GM19351 (cell line): ENCODE results near the gene MOCS3.

ENCODE experiments used
- ATAC-seq: cut with Tn5 transposase; IDR thresholded peaks from one replicate; pipeline ENCODE4 v1.9.1; 2021; ENCODE audit warnings: mild to moderate bottlenecking, moderate library complexity; ENCODE audit not compliant: unreplicated experiment

The MOCS3 gene

DNA sequence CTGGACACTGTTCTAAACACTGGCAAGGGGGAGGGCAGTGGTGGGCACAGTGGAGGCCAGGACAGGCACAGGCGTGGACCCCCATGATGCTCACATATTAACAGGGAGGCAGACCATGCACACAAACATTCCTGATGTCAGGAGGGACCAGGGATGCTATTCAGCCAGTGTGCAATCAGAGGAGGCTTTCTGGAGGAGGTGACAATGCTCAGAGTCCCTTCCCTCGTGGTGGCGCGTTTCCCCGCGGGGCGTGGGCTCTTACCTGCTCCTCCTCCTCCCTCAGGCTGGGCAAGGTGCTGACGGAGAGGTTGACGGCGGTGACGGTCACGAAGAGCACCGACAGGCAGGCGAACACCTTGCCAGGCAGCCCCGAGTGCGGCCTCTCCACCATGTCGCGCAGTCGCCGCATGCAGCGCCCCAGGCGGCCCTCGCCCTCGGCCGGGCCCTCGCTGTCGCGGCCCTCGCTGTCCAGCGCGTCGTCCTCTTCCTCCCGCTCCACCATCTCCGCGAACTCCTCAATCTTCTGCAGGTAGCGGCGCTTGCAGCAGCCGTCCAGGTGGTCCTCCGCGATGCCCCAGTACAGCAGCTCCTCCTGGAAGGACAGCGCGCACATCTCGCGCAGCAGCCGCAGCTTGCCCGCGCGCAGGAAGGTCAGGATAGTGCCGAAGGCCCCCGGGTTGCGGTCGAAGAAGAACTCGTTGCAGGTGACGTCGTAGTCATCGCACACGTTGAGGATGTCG lies 50.9 kb downstream of the MOCS3 start:
- no peak for ATAC-seq

DNA sequence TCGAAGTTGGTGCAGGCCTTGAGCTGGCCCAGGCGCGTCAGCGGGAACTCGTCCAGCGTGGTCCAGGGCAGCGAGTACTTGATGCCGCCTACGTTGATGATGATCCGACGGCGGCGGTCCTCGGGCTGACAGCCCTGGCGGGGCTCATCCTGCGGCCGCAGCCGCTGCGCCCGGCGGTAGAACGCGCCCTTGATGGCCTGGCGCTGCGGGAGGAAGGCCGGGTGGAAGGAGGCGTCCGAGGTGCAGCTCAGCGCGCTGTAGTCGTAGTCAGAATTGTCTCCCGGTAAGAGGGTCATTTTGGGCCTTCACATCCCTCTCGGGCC lies 51.4 kb downstream of the MOCS3 start:
- no peak for ATAC-seq

DNA sequence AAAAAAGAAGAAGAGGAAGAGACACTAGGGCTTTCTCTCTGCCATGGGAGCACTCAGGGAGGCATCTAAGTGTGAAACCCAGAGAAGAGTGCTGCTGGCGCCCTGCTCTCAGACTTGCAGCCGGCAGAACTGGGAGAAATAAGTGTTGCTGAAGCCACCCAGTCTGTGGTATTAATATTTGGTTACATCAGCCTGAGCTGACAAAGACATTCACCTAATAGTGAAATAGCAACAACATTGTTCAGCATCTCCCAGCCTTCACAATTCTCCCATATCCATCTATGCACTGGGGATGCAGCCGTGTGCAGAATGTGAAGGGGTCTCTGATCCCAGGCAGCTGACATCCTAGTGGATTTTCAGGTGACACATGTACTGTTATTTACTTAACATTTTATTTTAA lies 52.3 kb downstream of the MOCS3 start:
- ATAC-seq = no peak

DNA sequence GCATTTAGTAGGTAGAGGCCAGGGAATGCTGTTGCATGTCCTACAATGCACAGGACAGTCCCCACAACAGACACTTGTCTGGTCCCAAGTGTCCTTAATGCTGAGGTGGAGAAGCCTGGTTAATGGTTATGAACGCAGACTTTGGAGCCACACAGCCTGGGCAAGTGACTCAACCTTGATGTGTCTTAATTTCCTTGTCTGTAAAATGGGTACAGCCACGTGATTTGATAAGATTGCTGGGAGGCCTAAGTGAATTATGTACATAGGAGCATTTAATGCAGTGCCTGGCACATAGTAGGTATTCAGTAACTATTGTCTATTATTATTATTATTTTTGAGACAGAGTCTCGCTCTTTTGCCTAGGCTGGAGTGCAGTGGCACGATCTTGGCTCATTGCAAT lies 52.9 kb downstream of the MOCS3 start:
- ATAC-seq = no peak

DNA sequence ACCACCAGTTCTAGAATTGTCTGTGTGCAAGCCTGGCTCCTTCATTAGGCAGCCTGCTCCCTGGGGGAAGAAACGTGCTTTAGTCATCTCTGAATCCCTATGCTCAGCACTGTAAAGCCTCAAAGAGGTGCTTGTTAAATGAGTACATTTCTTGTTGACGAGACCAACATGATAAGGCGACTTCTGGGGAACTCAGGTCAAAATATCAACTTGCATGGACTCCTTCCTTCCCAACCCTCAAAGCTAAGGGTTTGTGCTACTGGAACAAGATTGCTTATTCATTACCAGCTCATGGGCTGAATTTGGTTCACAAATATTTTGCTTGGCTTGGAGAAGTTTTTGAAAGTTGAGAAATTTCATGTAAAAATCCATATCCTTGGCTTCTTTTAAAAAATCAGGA lies 53.7 kb downstream of the MOCS3 start:
- ATAC-seq = no peak
